ENCODE measurements around the gene CD93.

GRCh38 chr20:23063581-23063980, 22.5 kb downstream of the CD93 start:
- TF ChIP-seq EP300 (IDR thresholded peaks at IDR 0.05; ENCODE audit: borderline replicate concordance) (no peak), MAX (IDR thresholded peaks at IDR 0.05) (no peak), FOXM1 (IDR thresholded peaks at IDR 0.05; ENCODE audit: borderline replicate concordance, low read depth) (no peak), EGR1 (IDR thresholded peaks at IDR 0.05) (no peak), TCF12 (IDR thresholded peaks at IDR 0.05; ENCODE audit: low read depth) (no peak), CEBPB (IDR thresholded peaks at IDR 0.05) (no peak), RAD21 (IDR thresholded peaks at IDR 0.05; ENCODE audit: low read depth) (no peak), CREB1 (IDR thresholded peaks at IDR 0.05; ENCODE audit: low read depth) (no peak), TAF1 (IDR thresholded peaks at IDR 0.05; ENCODE audit: low read depth) (no peak), YY1 (IDR thresholded peaks at IDR 0.05; ENCODE audit: low read depth) (no peak), TEAD4 (IDR thresholded peaks at IDR 0.05) (no peak)
- TF ChIP-seq, protein P1, sequence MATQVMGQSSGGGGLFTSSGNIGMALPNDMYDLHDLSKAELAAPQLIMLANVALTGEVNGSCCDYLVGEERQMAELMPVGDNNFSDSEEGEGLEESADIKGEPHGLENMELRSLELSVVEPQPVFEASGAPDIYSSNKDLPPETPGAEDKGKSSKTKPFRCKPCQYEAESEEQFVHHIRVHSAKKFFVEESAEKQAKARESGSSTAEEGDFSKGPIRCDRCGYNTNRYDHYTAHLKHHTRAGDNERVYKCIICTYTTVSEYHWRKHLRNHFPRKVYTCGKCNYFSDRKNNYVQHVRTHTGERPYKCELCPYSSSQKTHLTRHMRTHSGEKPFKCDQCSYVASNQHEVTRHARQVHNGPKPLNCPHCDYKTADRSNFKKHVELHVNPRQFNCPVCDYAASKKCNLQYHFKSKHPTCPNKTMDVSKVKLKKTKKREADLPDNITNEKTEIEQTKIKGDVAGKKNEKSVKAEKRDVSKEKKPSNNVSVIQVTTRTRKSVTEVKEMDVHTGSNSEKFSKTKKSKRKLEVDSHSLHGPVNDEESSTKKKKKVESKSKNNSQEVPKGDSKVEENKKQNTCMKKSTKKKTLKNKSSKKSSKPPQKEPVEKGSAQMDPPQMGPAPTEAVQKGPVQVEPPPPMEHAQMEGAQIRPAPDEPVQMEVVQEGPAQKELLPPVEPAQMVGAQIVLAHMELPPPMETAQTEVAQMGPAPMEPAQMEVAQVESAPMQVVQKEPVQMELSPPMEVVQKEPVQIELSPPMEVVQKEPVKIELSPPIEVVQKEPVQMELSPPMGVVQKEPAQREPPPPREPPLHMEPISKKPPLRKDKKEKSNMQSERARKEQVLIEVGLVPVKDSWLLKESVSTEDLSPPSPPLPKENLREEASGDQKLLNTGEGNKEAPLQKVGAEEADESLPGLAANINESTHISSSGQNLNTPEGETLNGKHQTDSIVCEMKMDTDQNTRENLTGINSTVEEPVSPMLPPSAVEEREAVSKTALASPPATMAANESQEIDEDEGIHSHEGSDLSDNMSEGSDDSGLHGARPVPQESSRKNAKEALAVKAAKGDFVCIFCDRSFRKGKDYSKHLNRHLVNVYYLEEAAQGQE (IDR thresholded peaks at IDR 0.05; ENCODE audit: low read depth): no peak
